Activated naive CD4-positive, alpha-beta T cell treated with anti-CD3 and anti-CD28 coated beads, Interleukin-2, amount 50 U/mL, for 72 hours (primary cell): ENCODE results near the gene COQ4. TPM values are rescaled to one million over a fixed set of nuclear protein-coding genes. Genes with fewer than 3 reads are reported as not detected.

Experiments
- ATAC-seq, 2 donors: fragments of 150-1000 bp; cut with Tn5 transposase; 2 replicates each; pipeline ENCODE4 v1.10.0; 2021; ENCODE audit warnings: mild to moderate bottlenecking in 2 of 2, moderate library complexity in 2 of 2
- DNase-seq, 2 donors: peaks; one replicate each; pipeline ENCODE4 v3.0.0; 2021 to 2022; ENCODE audit warnings: low spot score in 2 of 2
- H3K27ac Mint-ChIP-seq, 2 donors: one replicate each; pipeline ENCODE4 v1.8.0; 2022; ENCODE audit warnings: mild to moderate bottlenecking in 2 of 2, mixed read lengths in 2 of 2
- H3K36me3 Mint-ChIP-seq, 2 donors: one replicate each; pipeline ENCODE4 v1.8.0; 2022; ENCODE audit warnings: mixed read lengths in 2 of 2
- H3K9me3 Mint-ChIP-seq, 2 donors: one replicate each; pipeline ENCODE4 v1.8.0; 2022; ENCODE audit warnings: mixed read lengths in 2 of 2
- total RNA-seq, 2 donors: library from RNA; stranded (reverse); gene quantifications; one replicate each; pipeline ENCODE4 v1.2.3, GENCODE V29; 2022

COQ4 gene
- total RNA-seq, 2 donors from 2014 or later, result 33.9 to 38.3 TPM

- H3K27ac Mint-ChIP-seq, result peak overlapping the region in 1 of 2 donors; percentile 62
- no peaks in the 10 kb centered on the region for H3K36me3 Mint-ChIP-seq
- no peaks in the 10 kb centered on the region for H3K9me3 Mint-ChIP-seq
- ATAC-seq (no peak), DNase-seq (no peak)
Observed at GRCh38 chr9:128360826-128361225, 38.2 kb downstream of the COQ4 start.

- H3K36me3 Mint-ChIP-seq, result no peaks in the 10 kb centered on the region
- DNase-seq (no peak), ATAC-seq (peak; percentile 30 to 33)
- H3K27ac Mint-ChIP-seq, result peak overlapping the region; percentile 62 to 91
- H3K9me3 Mint-ChIP-seq, result no peaks in the 10 kb centered on the region
Observed at GRCh38 chr9:128361296-128361985, 38.8 kb downstream of the COQ4 start.

GRCh38 chr9:128361986-128362646 lies 39.5 kb downstream of the COQ4 start:
- H3K36me3 Mint-ChIP-seq, result no peaks in the 10 kb centered on the region
- peak overlapping the region in 1 of 2 donors; percentile 62 for H3K27ac Mint-ChIP-seq
- ATAC-seq, result peak; percentile 91 to 92
- peak; percentile 74 to 76 for DNase-seq
- H3K9me3 Mint-ChIP-seq, result no peaks in the 10 kb centered on the region

GRCh38 chr9:128362774-128363173 lies 40.1 kb downstream of the COQ4 start:
- no peaks in the 10 kb centered on the region for H3K36me3 Mint-ChIP-seq
- ATAC-seq (no peak), DNase-seq (no peak)
- no peaks in the 10 kb centered on the region for H3K9me3 Mint-ChIP-seq
- H3K27ac Mint-ChIP-seq, result peak overlapping the region in 1 of 2 donors; percentile 55

- Mint-ChIP-seq H3K9me3 (no peaks in the 10 kb centered on the region), H3K36me3 (no peaks in the 10 kb centered on the region), H3K27ac (peak overlapping the region; percentile 65 to 71)
- no peak for ATAC-seq
- no peak for DNase-seq
Observed at GRCh38 chr9:128365525-128365924, 42.9 kb downstream of the COQ4 start.

- no peak overlapping the region for H3K27ac Mint-ChIP-seq
- H3K36me3 Mint-ChIP-seq, result peaks cover 10 to 16% of the 10 kb centered on the region in 2 donors
- H3K9me3 Mint-ChIP-seq, result no peaks in the 10 kb centered on the region
- DNase-seq, result no peak
- ATAC-seq, result no peak
Observed at GRCh38 chr9:128369024-128369706, 46.5 kb downstream of the COQ4 start.

GRCh38 chr9:128370367-128370751 lies 47.7 kb downstream of the COQ4 start:
- peaks cover 10 to 16% of the 10 kb centered on the region in 2 donors for H3K36me3 Mint-ChIP-seq
- ATAC-seq (no peak), DNase-seq (no peak)
- no peaks in the 10 kb centered on the region for H3K9me3 Mint-ChIP-seq
- peak overlapping the region; percentile 83 to 90 for H3K27ac Mint-ChIP-seq

- H3K36me3 Mint-ChIP-seq, result peaks cover 10 to 16% of the 10 kb centered on the region in 2 donors
- ATAC-seq, result peak; percentile 98 to 99
Observed at GRCh38 chr9:128370752-128371629, 48.4 kb downstream of the COQ4 start, which contains the start of gene URM1. Gene URM1 (plus strand): TSS chr9:128371374. CDS start chr9:128371381, 7 bp downstream.

GRCh38 chr9:128371630-128372117 lies 49.0 kb downstream of the COQ4 start:
- DNase-seq, result no peak
- Mint-ChIP-seq H3K36me3 (peaks cover 10 to 16% of the 10 kb centered on the region in 2 donors), H3K9me3 (no peaks in the 10 kb centered on the region), H3K27ac (peak overlapping the region; percentile 88 to 90)
- no peak for ATAC-seq

More at GRCh38 chr9:128370752-128371629, 48.4 kb downstream of the COQ4 start, which contains the start of gene URM1:
- DNase-seq, result peak; percentile 94 to 97
- Mint-ChIP-seq H3K27ac (peak within 1 kb of the TSS; percentile 88 to 90), H3K9me3 (no peaks in the 10 kb centered on the region)

GRCh38 chr9:128372188-128372641 lies 49.6 kb downstream of the COQ4 start:
- H3K36me3 Mint-ChIP-seq, result peaks cover 10 to 16% of the 10 kb centered on the region in 2 donors

GRCh38 chr9:128372784-128373183 lies 50.1 kb downstream of the COQ4 start:
- Mint-ChIP-seq H3K9me3 (no peaks in the 10 kb centered on the region), H3K27ac (peak overlapping the region; percentile 60 to 88), H3K36me3 (peaks cover 10 to 16% of the 10 kb centered on the region in 2 donors)
- no peak for DNase-seq
- ATAC-seq, result no peak

More at GRCh38 chr9:128372188-128372641, 49.6 kb downstream of the COQ4 start:
- H3K9me3 Mint-ChIP-seq, result no peaks in the 10 kb centered on the region
- H3K27ac Mint-ChIP-seq, result peak overlapping the region; percentile 88 to 90
- DNase-seq (no peak), ATAC-seq (no peak)

GRCh38 chr9:128374221-128374675 lies 51.6 kb downstream of the COQ4 start:
- Mint-ChIP-seq H3K36me3 (peaks cover 10 to 21% of the 10 kb centered on the region in 2 donors), H3K27ac (no peak overlapping the region), H3K9me3 (no peaks in the 10 kb centered on the region)
- ATAC-seq (no peak), DNase-seq (no peak)

- no peak for DNase-seq
- ATAC-seq, result no peak
- Mint-ChIP-seq H3K9me3 (no peaks in the 10 kb centered on the region), H3K36me3 (peaks cover 10 to 21% of the 10 kb centered on the region in 2 donors), H3K27ac (no peak overlapping the region)
Observed at GRCh38 chr9:128375865-128376264, 53.2 kb downstream of the COQ4 start.

- Mint-ChIP-seq H3K9me3 (no peaks in the 10 kb centered on the region), H3K36me3 (peaks cover 0 to 5% of the 10 kb centered on the region in 2 donors), H3K27ac (no peak overlapping the region)
- no peak for ATAC-seq
- DNase-seq, result no peak
Observed at GRCh38 chr9:128382261-128382660, 59.6 kb downstream of the COQ4 start.

- H3K36me3 Mint-ChIP-seq, result peaks cover 0 to 5% of the 10 kb centered on the region in 2 donors
Observed at GRCh38 chr9:128383007-128383753, 60.5 kb downstream of the COQ4 start.

More at GRCh38 chr9:128383007-128383753, 60.5 kb downstream of the COQ4 start:
- ATAC-seq (no peak), DNase-seq (no peak)
- Mint-ChIP-seq H3K27ac (peak overlapping the region in 1 of 2 donors; percentile 57), H3K9me3 (no peaks in the 10 kb centered on the region)
